IMR-90 (cell line): Measurements from ENCODE around the gene WDR45B. TPM values are rescaled to one million over a fixed set of nuclear protein-coding genes. Genes with fewer than 3 reads are reported as not detected.

Source experiments
- ATAC-seq: fragments of 200-7000 bp; cut with Tn5 transposase; 2 replicates; pipeline ENCODE4 v1.9.1; 2020; ENCODE audit warnings: low read depth, mild to moderate bottlenecking, moderate library complexity
- BruUV-seq: library from RNA; stranded (reverse); fragments of 400-500 nt; replicated peaks from 2 replicates; lab custom pipeline; 2021; lab: Mats Ljungman, UMichigan
- CTCF ChIA-PET: fragments of 300-600 bp; formaldehyde crosslinking; extraction: SDS; loops from one replicate; lab custom pipeline; 2021; ENCODE audit warnings: antibody characterized with exemption; lab: Yijun Ruan, JAX
- POLR2A ChIA-PET: fragments of 300-600 bp; sonication (Branson Sonifier 250); formaldehyde crosslinking; loops from one replicate; lab custom pipeline; 2022; ENCODE audit warnings: antibody characterized with exemption; ENCODE audit not compliant: unreplicated experiment; lab: Charles Lee
- DNase-seq: peaks from one replicate; pipeline ENCODE4 v3.0.0; 2013
- H2AFZ ChIP-seq: replicated peaks from 2 replicates; pipeline ENCODE3; 2013; ENCODE audit warnings: low read length, mild to moderate bottlenecking; ENCODE audit not compliant: poor library complexity
- H2AK5ac ChIP-seq: 2 replicates; pipeline ENCODE4 v1.6.1; 2013; ENCODE audit warnings: low read depth, low read length, inconsistent platforms
- H2AK9ac ChIP-seq: replicated peaks from 2 replicates; pipeline ENCODE3; 2013; ENCODE audit warnings: mild to moderate bottlenecking, low read depth, low read length, moderate library complexity; ENCODE audit not compliant: poor library complexity
- H2BK120ac ChIP-seq: 2 replicates; pipeline ENCODE4 v1.6.1; 2013; ENCODE audit warnings: low read depth, low read length, inconsistent platforms
- H2BK15ac ChIP-seq: 3 replicates; pipeline ENCODE4 v1.6.1; 2013; ENCODE audit warnings: low read depth, low read length, inconsistent platforms
- H2BK20ac ChIP-seq: 2 replicates; pipeline ENCODE4 v1.6.1; 2013; ENCODE audit warnings: low read depth, mild to moderate bottlenecking, inconsistent platforms, low read length, moderate library complexity
- H2BK5ac ChIP-seq: 2 replicates; pipeline ENCODE4 v1.6.1; 2013; ENCODE audit warnings: mild to moderate bottlenecking, low read depth, low read length, inconsistent platforms; ENCODE audit not compliant: poor library complexity, severe bottlenecking
- H3K14ac ChIP-seq: replicated peaks from 2 replicates; pipeline ENCODE4 v1.6.1; 2013; ENCODE audit warnings: low read depth, low read length, inconsistent platforms
- H3K18ac ChIP-seq: 2 replicates; pipeline ENCODE4 v1.6.1; 2013; ENCODE audit warnings: low read depth, low read length, control low read depth
- H3K23ac ChIP-seq: 2 replicates; pipeline ENCODE4 v1.6.1; 2013; ENCODE audit warnings: low read depth, low read length, inconsistent platforms
- H3K27ac ChIP-seq: 2 replicates; pipeline ENCODE4 v1.5.1; 2013; ENCODE audit warnings: mild to moderate bottlenecking, control low read depth, low read length; ENCODE audit not compliant: insufficient read depth
- H3K27me3 ChIP-seq: 2 replicates; pipeline ENCODE4 v1.6.1; 2013; ENCODE audit warnings: low read length; ENCODE audit not compliant: control insufficient read depth, insufficient read depth
- H3K36me3 ChIP-seq: 2 replicates; pipeline ENCODE4 v1.6.1; 2013; ENCODE audit warnings: low read length, mixed read lengths; ENCODE audit not compliant: control insufficient read depth, insufficient read depth
- H3K4ac ChIP-seq: 2 replicates; pipeline ENCODE4 v1.6.1; 2013; ENCODE audit warnings: low read depth, low read length, inconsistent platforms
- H3K4me1 ChIP-seq: 2 replicates; pipeline ENCODE4 v1.6.1; 2013; ENCODE audit warnings: low read length, mixed read lengths; ENCODE audit not compliant: control insufficient read depth, insufficient read depth
- H3K4me2 ChIP-seq: 2 replicates; pipeline ENCODE4 v1.6.1; 2013; ENCODE audit warnings: low read depth, mild to moderate bottlenecking, control low read depth, low read length, moderate library complexity
- H3K4me3 ChIP-seq: 2 replicates; pipeline ENCODE4 v1.5.1; 2013; ENCODE audit warnings: low read depth, mild to moderate bottlenecking, control low read depth, low read length, moderate library complexity; ENCODE audit not compliant: insufficient read depth
- H3K56ac ChIP-seq: 2 replicates; pipeline ENCODE4 v1.6.1; 2013; ENCODE audit warnings: low read length, inconsistent platforms; ENCODE audit not compliant: insufficient read depth; ENCODE audit errors: extremely low read depth
- H3K79me1 ChIP-seq, 2 experiments: 2 replicates each; pipeline ENCODE4 v1.6.1; 2013; ENCODE audit warnings: low read length in 2 of 2, inconsistent platforms in 1 of 2, low read depth in 1 of 2
- H3K9ac ChIP-seq: 2 replicates; pipeline ENCODE4 v1.6.1; 2013; ENCODE audit warnings: low read depth, low read length, control low read depth
- H3K9me1 ChIP-seq: 2 replicates; pipeline ENCODE4 v1.6.1; 2013; ENCODE audit warnings: low read length, inconsistent platforms; ENCODE audit not compliant: insufficient read depth
- H3K9me3 ChIP-seq: 2 replicates; pipeline ENCODE4 v1.6.1; 2013; ENCODE audit warnings: low read length; ENCODE audit not compliant: control insufficient read depth, insufficient read depth
- H4K20me1 ChIP-seq: 2 replicates; pipeline ENCODE4 v1.6.1; 2013; ENCODE audit warnings: low read length, inconsistent platforms; ENCODE audit not compliant: insufficient read depth
- H4K5ac ChIP-seq: 2 replicates; pipeline ENCODE4 v1.6.1; 2013; ENCODE audit warnings: mild to moderate bottlenecking, low read depth, low read length, control low read depth
- H4K8ac ChIP-seq, 2 experiments: 2 replicates each; pipeline ENCODE4 v1.6.1; 2013; ENCODE audit warnings: low read depth in 2 of 2, low read length in 2 of 2, control low read depth in 1 of 2, inconsistent platforms in 1 of 2
- H4K91ac ChIP-seq: 2 replicates; pipeline ENCODE4 v1.6.1; 2013; ENCODE audit warnings: low read depth, low read length, inconsistent platforms; ENCODE audit not compliant: insufficient read depth
- CEBPB ChIP-seq: IDR thresholded peaks from 2 replicates; pipeline ENCODE4 v1.6.1; 2012; ENCODE audit warnings: low read depth, low read length, improper control_type of control experiment
- CTCF ChIP-seq: conservative IDR thresholded peaks from 2 replicates; pipeline ENCODE4 v1.5.1; 2012; ENCODE audit warnings: mild to moderate bottlenecking, low read depth, low read length, improper control_type of control experiment
- FOS ChIP-seq: fragments of 150-350 bp; IDR thresholded peaks from 2 replicates; pipeline ENCODE4 v1.6.1; 2016; ENCODE audit warnings: low read depth, low read length
- RAD21 ChIP-seq: IDR thresholded peaks from 2 replicates; pipeline ENCODE4 v1.6.1; 2012; ENCODE audit warnings: low read length, improper control_type of control experiment
- SMC3 ChIP-seq: fragments of 150-350 bp; IDR thresholded peaks from 2 replicates; pipeline ENCODE4 v1.6.1; 2016; ENCODE audit warnings: low read depth, mild to moderate bottlenecking, antibody characterized with exemption, low read length, moderate library complexity
- WGBS, 2 experiments: methylation state at CpG; one replicate each; pipeline versions ENCODE4 v1.1.5 to v1.1.7; 2013; ENCODE audit warnings: missing lambda C conversion rate in 2 of 2; ENCODE audit not compliant: insufficient read length in 1 of 2; ENCODE audit errors: extremely low coverage in 2 of 2; 5-methylcytosine and 5-hydroxymethylcytosine counted together
- dilution Hi-C: fragments of 300-500 bp; cut with HindIII; formaldehyde crosslinking; loops from one replicate; pipeline ENCODE4 v1.14.3; 2018; ENCODE audit warnings: low sequenced_read_pairs; ENCODE audit not compliant: unreplicated experiment
- in situ Hi-C: fragments of 300-500 bp; cut with MboI; formaldehyde crosslinking; loops from 3 replicates; pipeline ENCODE4 v1.14.3; 2019; ENCODE audit warnings: low sequenced_read_pairs, inconsistent platforms, mixed read lengths
- intact Hi-C: fragments of 100-400 bp; cut with micrococcal nuclease; formaldehyde crosslinking; loops from 2 replicates; pipeline ENCODE4 v1.10.0; 2022
- polyA plus RNA-seq, 3 experiments: library from polyadenylated mRNA; depleted of rRNA; stranded (reverse); fragments of >200 nt; gene quantifications; 2 replicates each; pipeline ENCODE4 v1.2.3, GENCODE V29; 2012; ENCODE audit warnings: low replicate concordance in 1 of 3
- total RNA-seq: library from RNA; depleted of rRNA; stranded (reverse); fragments of >200 nt; gene quantifications from 2 replicates; pipeline ENCODE4 v1.2.3, GENCODE V29; 2012

WDR45B gene
- total and polyA plus RNA-seq, 2 of the 4 experiments (the other 2 are of a cell fraction) = 98.2 to 110 TPM

GRCh38 chr17:82598256-82599119 is 49.8 kb downstream of the WDR45B start:
- Histone ChIP-seq H3K4ac (no peak overlapping the region), H2BK20ac (no peak overlapping the region), H4K8ac (no peak overlapping the region), H3K14ac (no peak overlapping the region), H4K5ac (no peak overlapping the region), H4K20me1 (peaks cover 11% of the 10 kb centered on the region), H3K9me3 (no peaks in the 10 kb centered on the region), H3K27ac (no peak overlapping the region), H3K4me2 (no peak overlapping the region), H3K4me1 (peaks cover 8% of the 10 kb centered on the region), H3K23ac (no peak overlapping the region), H3K18ac (no peak overlapping the region), H3K56ac (no peak overlapping the region), H2BK120ac (no peak overlapping the region), H2AK9ac (peak overlapping the region; percentile 7), H4K91ac (no peak overlapping the region), H3K36me3 (peaks cover 74% of the 10 kb centered on the region), H2BK5ac (no peak overlapping the region), H2BK15ac (no peak overlapping the region), H2AFZ (no peak overlapping the region), H3K9me1 (peaks cover 10% of the 10 kb centered on the region), H2AK5ac (no peak overlapping the region), H3K4me3 (no peak overlapping the region), H3K79me1 (peaks cover 24 to 90% of the 10 kb centered on the region in 2 experiments; a peak in 3 of 4 replicates), H3K27me3 (no peaks in the 10 kb centered on the region), H3K9ac (no peak overlapping the region)
- in situ Hi-C loops = no loop called here
- intact Hi-C loops = no loop called here
- DNase-seq (peak; percentile 56), ATAC-seq (peak; percentile 36; the same call in 1 of the 2 replicates)
- CTCF ChIA-PET = no interaction called here
- BruUV-seq = no TSS peak
- WGBS, 2 experiments = 66% methylated on average over 10 of the region's 23 CpGs; no CpG with 5 or more reads in 1 of the 2 experiments
- TF ChIP-seq CTCF (no peak), FOS (no peak), RAD21 (no peak), SMC3 (no peak), CEBPB (no peak)
- dilution Hi-C loops = no loop called here
- POLR2A ChIA-PET = no interaction called here
